ENCODE results near the gene RB1.

Gene RB1

DNA sequence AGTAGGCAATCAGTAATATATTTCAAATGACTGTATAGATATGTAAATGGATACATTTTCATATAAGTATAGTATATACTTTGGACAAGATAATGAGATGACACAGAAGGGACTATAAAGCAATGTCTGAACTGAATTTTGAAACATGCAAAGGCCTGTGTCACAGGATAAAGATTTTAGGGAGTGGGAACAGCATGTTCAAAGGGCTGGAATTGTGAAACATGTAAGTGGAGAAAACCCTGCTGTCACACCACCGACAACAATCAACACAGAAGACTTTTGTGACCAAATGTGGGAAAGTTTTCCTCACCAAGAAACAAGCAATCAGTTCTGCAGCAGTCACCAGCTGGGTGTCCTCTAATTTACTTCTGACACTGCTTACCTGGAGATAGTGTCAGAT lies 66.4 kb downstream of the RB1 start:
- no peaks in the 10 kb centered on the region for H3K36me3 ChIP-seq (ENCODE audit: control insufficient read depth, insufficient read depth, low read length)

DNA sequence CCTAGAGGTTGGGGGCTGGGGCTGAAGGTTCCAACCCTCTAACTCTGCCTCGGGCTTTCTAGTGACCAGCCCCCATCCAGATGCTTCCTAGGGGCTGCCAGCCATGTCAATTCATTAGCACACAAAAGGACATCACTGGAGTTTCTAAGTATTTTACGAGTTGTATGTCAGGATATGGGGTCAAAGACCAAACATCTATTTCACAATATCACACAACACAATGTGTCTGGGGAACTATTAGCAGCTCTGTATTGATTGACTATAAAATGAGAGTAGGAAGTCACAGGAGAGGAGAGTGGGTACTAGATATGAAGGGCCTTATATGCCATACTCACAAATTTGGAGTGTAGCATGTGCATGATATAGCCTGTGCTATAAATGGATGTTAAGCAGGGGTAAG lies 67.3 kb downstream of the RB1 start:
- H3K4me2 ChIP-seq (ENCODE audit: low read length) = no peak overlapping the region
- no peaks in the 10 kb centered on the region for H3K9me3 ChIP-seq (ENCODE audit: control insufficient read depth, low read length)
- H3K27me3 ChIP-seq (ENCODE audit: control insufficient read depth, insufficient read depth, low read length) = no peaks in the 10 kb centered on the region
- no peaks in the 10 kb centered on the region for H3K4me1 ChIP-seq
- H3K79me2 ChIP-seq = no peaks in the 10 kb centered on the region
- H3K4me3 ChIP-seq (ENCODE audit: low read depth, low read length) = no peak overlapping the region
- H3K27ac ChIP-seq = no peak overlapping the region
- H3K36me3 ChIP-seq (ENCODE audit: control insufficient read depth, insufficient read depth, low read length) = no peaks in the 10 kb centered on the region
- no peak overlapping the region for H2AFZ ChIP-seq
- H3K9ac ChIP-seq = no peak overlapping the region
- TF ChIP-seq, protein P1, sequence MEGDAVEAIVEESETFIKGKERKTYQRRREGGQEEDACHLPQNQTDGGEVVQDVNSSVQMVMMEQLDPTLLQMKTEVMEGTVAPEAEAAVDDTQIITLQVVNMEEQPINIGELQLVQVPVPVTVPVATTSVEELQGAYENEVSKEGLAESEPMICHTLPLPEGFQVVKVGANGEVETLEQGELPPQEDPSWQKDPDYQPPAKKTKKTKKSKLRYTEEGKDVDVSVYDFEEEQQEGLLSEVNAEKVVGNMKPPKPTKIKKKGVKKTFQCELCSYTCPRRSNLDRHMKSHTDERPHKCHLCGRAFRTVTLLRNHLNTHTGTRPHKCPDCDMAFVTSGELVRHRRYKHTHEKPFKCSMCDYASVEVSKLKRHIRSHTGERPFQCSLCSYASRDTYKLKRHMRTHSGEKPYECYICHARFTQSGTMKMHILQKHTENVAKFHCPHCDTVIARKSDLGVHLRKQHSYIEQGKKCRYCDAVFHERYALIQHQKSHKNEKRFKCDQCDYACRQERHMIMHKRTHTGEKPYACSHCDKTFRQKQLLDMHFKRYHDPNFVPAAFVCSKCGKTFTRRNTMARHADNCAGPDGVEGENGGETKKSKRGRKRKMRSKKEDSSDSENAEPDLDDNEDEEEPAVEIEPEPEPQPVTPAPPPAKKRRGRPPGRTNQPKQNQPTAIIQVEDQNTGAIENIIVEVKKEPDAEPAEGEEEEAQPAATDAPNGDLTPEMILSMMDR (IDR thresholded peaks at IDR 0.05) = no peak

More for the DNA sequence above, 66.4 kb downstream of the RB1 start:
- no peak overlapping the region for H3K4me2 ChIP-seq (ENCODE audit: low read length)
- no peaks in the 10 kb centered on the region for H3K79me2 ChIP-seq
- TF ChIP-seq, protein P1 (IDR thresholded peaks at IDR 0.05) = no peak
- H3K9ac ChIP-seq = no peak overlapping the region
- H3K4me1 ChIP-seq = no peaks in the 10 kb centered on the region
- H3K27me3 ChIP-seq (ENCODE audit: control insufficient read depth, insufficient read depth, low read length) = no peaks in the 10 kb centered on the region
- H3K4me3 ChIP-seq (ENCODE audit: low read depth, low read length) = no peak overlapping the region
- no peak overlapping the region for H3K27ac ChIP-seq
- H2AFZ ChIP-seq = no peak overlapping the region
- no peaks in the 10 kb centered on the region for H3K9me3 ChIP-seq (ENCODE audit: control insufficient read depth, low read length)

DNA sequence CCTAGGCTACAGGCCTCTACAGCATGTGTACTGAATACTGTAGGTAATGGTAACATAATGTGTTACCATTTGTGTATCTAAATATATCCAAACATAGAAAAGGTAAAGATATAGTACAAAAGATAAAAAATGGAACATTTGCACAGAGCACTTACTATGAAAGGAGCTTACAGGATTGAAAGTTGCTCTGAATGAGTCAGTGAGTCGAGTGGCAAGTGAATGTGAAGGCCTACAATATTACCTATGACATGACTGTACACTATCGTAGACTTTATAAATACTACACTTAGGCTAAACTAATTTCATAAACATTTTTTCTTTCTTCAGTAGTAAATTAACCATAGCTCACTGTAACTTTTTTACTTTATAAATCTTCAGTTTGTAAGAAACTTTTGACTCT lies 74.3 kb downstream of the RB1 start:
- Histone ChIP-seq H3K79me2 (no peaks in the 10 kb centered on the region), H3K4me3 (ENCODE audit: low read depth, low read length) (no peak overlapping the region), H3K27ac (no peak overlapping the region), H3K4me2 (ENCODE audit: low read length) (no peak overlapping the region), H3K4me1 (no peaks in the 10 kb centered on the region), H3K9ac (no peak overlapping the region), H3K27me3 (ENCODE audit: control insufficient read depth, insufficient read depth, low read length) (no peaks in the 10 kb centered on the region), H3K9me3 (ENCODE audit: control insufficient read depth, low read length) (no peaks in the 10 kb centered on the region), H2AFZ (no peak overlapping the region), H3K36me3 (ENCODE audit: control insufficient read depth, insufficient read depth, low read length) (no peaks in the 10 kb centered on the region)
- TF ChIP-seq, protein P1 (IDR thresholded peaks at IDR 0.05) = no peak

DNA sequence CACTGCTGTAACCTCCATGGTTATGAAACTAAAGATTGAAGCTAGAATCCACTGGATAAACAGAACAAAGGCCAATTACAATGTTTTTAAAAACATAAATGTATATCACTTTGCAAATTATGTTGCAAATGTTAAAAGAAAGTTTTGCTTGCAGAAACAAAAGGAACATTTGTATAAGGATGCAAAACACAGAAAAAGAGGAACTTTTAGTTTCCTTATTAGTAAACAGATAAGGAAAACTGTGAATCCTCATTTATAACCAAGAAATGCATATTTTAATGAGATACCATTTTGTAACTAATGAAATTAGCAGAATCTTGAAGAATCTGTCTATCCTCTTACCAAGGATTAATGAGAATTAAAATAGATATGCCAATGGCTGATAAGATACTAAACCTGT lies 77.0 kb downstream of the RB1 start:
- Histone ChIP-seq H3K4me3 (ENCODE audit: low read depth, low read length) (no peak overlapping the region), H3K79me2 (no peaks in the 10 kb centered on the region), H3K27me3 (ENCODE audit: control insufficient read depth, insufficient read depth, low read length) (no peaks in the 10 kb centered on the region), H3K4me2 (ENCODE audit: low read length) (no peak overlapping the region), H2AFZ (no peak overlapping the region), H3K27ac (no peak overlapping the region), H3K36me3 (ENCODE audit: control insufficient read depth, insufficient read depth, low read length) (no peaks in the 10 kb centered on the region), H3K9ac (no peak overlapping the region), H3K4me1 (no peaks in the 10 kb centered on the region), H3K9me3 (ENCODE audit: control insufficient read depth, low read length) (no peaks in the 10 kb centered on the region)
- TF ChIP-seq, protein P1 (IDR thresholded peaks at IDR 0.05) = no peak

DNA sequence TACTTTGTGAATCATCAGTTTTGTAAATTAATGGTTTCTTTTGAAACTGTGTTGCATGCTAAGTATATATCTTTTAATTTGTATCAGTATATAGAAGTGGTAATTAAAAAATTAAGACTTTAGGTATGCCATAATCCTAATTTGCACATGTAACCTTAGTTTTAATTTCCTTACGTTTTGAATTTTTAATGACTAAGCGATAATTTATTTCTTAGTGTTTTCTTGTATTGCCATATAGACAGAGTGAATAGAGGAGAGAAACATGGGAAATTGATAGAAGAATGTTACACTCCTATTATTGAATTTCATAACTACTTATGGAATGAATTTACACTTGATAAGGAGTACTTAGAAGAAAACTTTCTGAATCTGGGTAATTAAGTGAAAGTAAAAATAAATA lies 79.8 kb downstream of the RB1 start:
- Histone ChIP-seq H3K36me3 (ENCODE audit: control insufficient read depth, insufficient read depth, low read length) (no peaks in the 10 kb centered on the region), H3K4me1 (no peaks in the 10 kb centered on the region), H3K79me2 (no peaks in the 10 kb centered on the region), H3K9ac (no peak overlapping the region), H3K27ac (no peak overlapping the region), H3K9me3 (ENCODE audit: control insufficient read depth, low read length) (no peaks in the 10 kb centered on the region), H3K4me2 (ENCODE audit: low read length) (no peak overlapping the region), H2AFZ (no peak overlapping the region), H3K4me3 (ENCODE audit: low read depth, low read length) (no peak overlapping the region), H3K27me3 (ENCODE audit: control insufficient read depth, insufficient read depth, low read length) (no peaks in the 10 kb centered on the region)
- TF ChIP-seq, protein P1 (IDR thresholded peaks at IDR 0.05) = no peak

Data from parathyroid adenoma (tissue), 2 donors.